IMR-90 (cell line): ENCODE results near the gene ACOT12. TPM values are rescaled to one million over a fixed set of nuclear protein-coding genes. Genes with fewer than 3 reads are reported as not detected.

Source experiments
- ATAC-seq: fragments of 200-7000 bp; cut with Tn5 transposase; 2 replicates; pipeline ENCODE4 v1.9.1; 2020; ENCODE audit warnings: low read depth, mild to moderate bottlenecking, moderate library complexity
- BruUV-seq: library from RNA; stranded (reverse); fragments of 400-500 nt; replicated peaks from 2 replicates; lab custom pipeline; 2021; lab: Mats Ljungman, UMichigan
- CTCF ChIA-PET: fragments of 300-600 bp; formaldehyde crosslinking; extraction: SDS; loops from one replicate; lab custom pipeline; 2021; ENCODE audit warnings: antibody characterized with exemption; lab: Yijun Ruan, JAX
- POLR2A ChIA-PET: fragments of 300-600 bp; sonication (Branson Sonifier 250); formaldehyde crosslinking; loops from one replicate; lab custom pipeline; 2022; ENCODE audit warnings: antibody characterized with exemption; ENCODE audit not compliant: unreplicated experiment; lab: Charles Lee
- DNase-seq: peaks from one replicate; pipeline ENCODE4 v3.0.0; 2013
- H2AFZ ChIP-seq: replicated peaks from 2 replicates; pipeline ENCODE3; 2013; ENCODE audit warnings: low read length, mild to moderate bottlenecking; ENCODE audit not compliant: poor library complexity
- H2AK5ac ChIP-seq: 2 replicates; pipeline ENCODE4 v1.6.1; 2013; ENCODE audit warnings: low read depth, low read length, inconsistent platforms
- H2AK9ac ChIP-seq: replicated peaks from 2 replicates; pipeline ENCODE3; 2013; ENCODE audit warnings: mild to moderate bottlenecking, low read depth, low read length, moderate library complexity; ENCODE audit not compliant: poor library complexity
- H2BK120ac ChIP-seq: 2 replicates; pipeline ENCODE4 v1.6.1; 2013; ENCODE audit warnings: low read depth, low read length, inconsistent platforms
- H2BK15ac ChIP-seq: 3 replicates; pipeline ENCODE4 v1.6.1; 2013; ENCODE audit warnings: low read depth, low read length, inconsistent platforms
- H2BK20ac ChIP-seq: 2 replicates; pipeline ENCODE4 v1.6.1; 2013; ENCODE audit warnings: low read depth, mild to moderate bottlenecking, inconsistent platforms, low read length, moderate library complexity
- H2BK5ac ChIP-seq: 2 replicates; pipeline ENCODE4 v1.6.1; 2013; ENCODE audit warnings: mild to moderate bottlenecking, low read depth, low read length, inconsistent platforms; ENCODE audit not compliant: poor library complexity, severe bottlenecking
- H3K14ac ChIP-seq: replicated peaks from 2 replicates; pipeline ENCODE4 v1.6.1; 2013; ENCODE audit warnings: low read depth, low read length, inconsistent platforms
- H3K18ac ChIP-seq: 2 replicates; pipeline ENCODE4 v1.6.1; 2013; ENCODE audit warnings: low read depth, low read length, control low read depth
- H3K23ac ChIP-seq: 2 replicates; pipeline ENCODE4 v1.6.1; 2013; ENCODE audit warnings: low read depth, low read length, inconsistent platforms
- H3K27ac ChIP-seq: 2 replicates; pipeline ENCODE4 v1.5.1; 2013; ENCODE audit warnings: mild to moderate bottlenecking, control low read depth, low read length; ENCODE audit not compliant: insufficient read depth
- H3K27me3 ChIP-seq: 2 replicates; pipeline ENCODE4 v1.6.1; 2013; ENCODE audit warnings: low read length; ENCODE audit not compliant: control insufficient read depth, insufficient read depth
- H3K36me3 ChIP-seq: 2 replicates; pipeline ENCODE4 v1.6.1; 2013; ENCODE audit warnings: low read length, mixed read lengths; ENCODE audit not compliant: control insufficient read depth, insufficient read depth
- H3K4ac ChIP-seq: 2 replicates; pipeline ENCODE4 v1.6.1; 2013; ENCODE audit warnings: low read depth, low read length, inconsistent platforms
- H3K4me1 ChIP-seq: 2 replicates; pipeline ENCODE4 v1.6.1; 2013; ENCODE audit warnings: low read length, mixed read lengths; ENCODE audit not compliant: control insufficient read depth, insufficient read depth
- H3K4me2 ChIP-seq: 2 replicates; pipeline ENCODE4 v1.6.1; 2013; ENCODE audit warnings: low read depth, mild to moderate bottlenecking, control low read depth, low read length, moderate library complexity
- H3K4me3 ChIP-seq: 2 replicates; pipeline ENCODE4 v1.5.1; 2013; ENCODE audit warnings: low read depth, mild to moderate bottlenecking, control low read depth, low read length, moderate library complexity; ENCODE audit not compliant: insufficient read depth
- H3K56ac ChIP-seq: 2 replicates; pipeline ENCODE4 v1.6.1; 2013; ENCODE audit warnings: low read length, inconsistent platforms; ENCODE audit not compliant: insufficient read depth; ENCODE audit errors: extremely low read depth
- H3K79me1 ChIP-seq, 2 experiments: 2 replicates each; pipeline ENCODE4 v1.6.1; 2013; ENCODE audit warnings: low read length in 2 of 2, inconsistent platforms in 1 of 2, low read depth in 1 of 2
- H3K9ac ChIP-seq: 2 replicates; pipeline ENCODE4 v1.6.1; 2013; ENCODE audit warnings: low read depth, low read length, control low read depth
- H3K9me1 ChIP-seq: 2 replicates; pipeline ENCODE4 v1.6.1; 2013; ENCODE audit warnings: low read length, inconsistent platforms; ENCODE audit not compliant: insufficient read depth
- H3K9me3 ChIP-seq: 2 replicates; pipeline ENCODE4 v1.6.1; 2013; ENCODE audit warnings: low read length; ENCODE audit not compliant: control insufficient read depth, insufficient read depth
- H4K20me1 ChIP-seq: 2 replicates; pipeline ENCODE4 v1.6.1; 2013; ENCODE audit warnings: low read length, inconsistent platforms; ENCODE audit not compliant: insufficient read depth
- H4K5ac ChIP-seq: 2 replicates; pipeline ENCODE4 v1.6.1; 2013; ENCODE audit warnings: mild to moderate bottlenecking, low read depth, low read length, control low read depth
- H4K8ac ChIP-seq, 2 experiments: 2 replicates each; pipeline ENCODE4 v1.6.1; 2013; ENCODE audit warnings: low read depth in 2 of 2, low read length in 2 of 2, control low read depth in 1 of 2, inconsistent platforms in 1 of 2
- H4K91ac ChIP-seq: 2 replicates; pipeline ENCODE4 v1.6.1; 2013; ENCODE audit warnings: low read depth, low read length, inconsistent platforms; ENCODE audit not compliant: insufficient read depth
- BHLHE40 ChIP-seq: fragments of 150-350 bp; IDR thresholded peaks from 2 replicates; pipeline ENCODE4 v1.6.1; 2016; ENCODE audit warnings: mild to moderate bottlenecking, low read depth, low read length
- CEBPB ChIP-seq: IDR thresholded peaks from 2 replicates; pipeline ENCODE4 v1.6.1; 2012; ENCODE audit warnings: low read depth, low read length, improper control_type of control experiment
- CHD1 ChIP-seq: IDR thresholded peaks from 2 replicates; pipeline ENCODE4 v1.6.1; 2012; ENCODE audit warnings: low read depth, low read length, improper control_type of control experiment
- CTCF ChIP-seq: conservative IDR thresholded peaks from 2 replicates; pipeline ENCODE4 v1.5.1; 2012; ENCODE audit warnings: mild to moderate bottlenecking, low read depth, low read length, improper control_type of control experiment
- ELK1 ChIP-seq: fragments of 150-350 bp; IDR thresholded peaks from 2 replicates; pipeline ENCODE4 v1.6.1; 2016; ENCODE audit warnings: low read depth, mild to moderate bottlenecking, low read length, moderate library complexity, borderline replicate concordance
- FOS ChIP-seq: fragments of 150-350 bp; IDR thresholded peaks from 2 replicates; pipeline ENCODE4 v1.6.1; 2016; ENCODE audit warnings: low read depth, low read length
- MAFK ChIP-seq: IDR thresholded peaks from 2 replicates; pipeline ENCODE4 v1.6.1; 2012; ENCODE audit warnings: low read depth, low read length, improper control_type of control experiment
- MAZ ChIP-seq: IDR thresholded peaks from 2 replicates; pipeline ENCODE4 v1.6.1; 2012; ENCODE audit warnings: low read depth, mild to moderate bottlenecking, low read length, improper control_type of control experiment, moderate library complexity, borderline replicate concordance
- MXI1 ChIP-seq: IDR thresholded peaks from 2 replicates; pipeline ENCODE4 v1.6.1; 2012; ENCODE audit warnings: low read depth, mild to moderate bottlenecking, low read length, moderate library complexity, borderline replicate concordance
- NFE2L2 ChIP-seq: fragments of 150-350 bp; IDR thresholded peaks from 2 replicates; pipeline ENCODE4 v1.6.1; 2016; ENCODE audit warnings: low read depth, mild to moderate bottlenecking, low read length
- POLR2A ChIP-seq: IDR thresholded peaks from 2 replicates; pipeline ENCODE4 v1.6.1; 2012; ENCODE audit warnings: mild to moderate bottlenecking, low read depth, low read length
- RAD21 ChIP-seq: IDR thresholded peaks from 2 replicates; pipeline ENCODE4 v1.6.1; 2012; ENCODE audit warnings: low read length, improper control_type of control experiment
- RCOR1 ChIP-seq: IDR thresholded peaks from 2 replicates; pipeline ENCODE4 v1.6.1; 2012; ENCODE audit warnings: mild to moderate bottlenecking, low read length, improper control_type of control experiment; ENCODE audit not compliant: insufficient replicate concordance
- RFX5 ChIP-seq: IDR thresholded peaks from 2 replicates; pipeline ENCODE4 v1.8.0; 2012; ENCODE audit warnings: low read depth, mild to moderate bottlenecking, low read length, moderate library complexity
- SMC3 ChIP-seq: fragments of 150-350 bp; IDR thresholded peaks from 2 replicates; pipeline ENCODE4 v1.6.1; 2016; ENCODE audit warnings: low read depth, mild to moderate bottlenecking, antibody characterized with exemption, low read length, moderate library complexity
- USF2 ChIP-seq: fragments of 150-350 bp; IDR thresholded peaks from 2 replicates; pipeline ENCODE4 v1.6.1; 2017; ENCODE audit warnings: mild to moderate bottlenecking, antibody characterized with exemption, low read length, low read depth
- WGBS, 2 experiments: methylation state at CpG; one replicate each; pipeline versions ENCODE4 v1.1.5 to v1.1.7; 2013; ENCODE audit warnings: missing lambda C conversion rate in 2 of 2; ENCODE audit not compliant: insufficient read length in 1 of 2; ENCODE audit errors: extremely low coverage in 2 of 2; 5-methylcytosine and 5-hydroxymethylcytosine counted together
- dilution Hi-C: fragments of 300-500 bp; cut with HindIII; formaldehyde crosslinking; loops from one replicate; pipeline ENCODE4 v1.14.3; 2018; ENCODE audit warnings: low sequenced_read_pairs; ENCODE audit not compliant: unreplicated experiment
- in situ Hi-C: fragments of 300-500 bp; cut with MboI; formaldehyde crosslinking; loops from 3 replicates; pipeline ENCODE4 v1.14.3; 2019; ENCODE audit warnings: low sequenced_read_pairs, inconsistent platforms, mixed read lengths
- intact Hi-C: fragments of 100-400 bp; cut with micrococcal nuclease; formaldehyde crosslinking; loops from 2 replicates; pipeline ENCODE4 v1.10.0; 2022
- polyA plus RNA-seq, 3 experiments: library from polyadenylated mRNA; depleted of rRNA; stranded (reverse); fragments of >200 nt; gene quantifications; 2 replicates each; pipeline ENCODE4 v1.2.3, GENCODE V29; 2012; ENCODE audit warnings: low replicate concordance in 1 of 3
- total RNA-seq: library from RNA; depleted of rRNA; stranded (reverse); fragments of >200 nt; gene quantifications from 2 replicates; pipeline ENCODE4 v1.2.3, GENCODE V29; 2012

Gene ACOT12
- total and polyA plus RNA-seq, 2 of the 4 experiments (the other 2 are of a cell fraction) = not detected

GRCh38 chr5:81288021-81288433 lies 105.9 kb downstream of the ACOT12 start:
- in situ Hi-C loops (no loop called here), dilution Hi-C loops (no loop called here), intact Hi-C loops (no loop called here)
- no peak overlapping the region for H2AK5ac ChIP-seq
- peaks cover 13% of the 10 kb centered on the region; the same call in 1 of the 2 replicates for H4K20me1 ChIP-seq
- H2BK15ac ChIP-seq = no peak overlapping the region
- no peak overlapping the region for H3K4ac ChIP-seq
- no peak overlapping the region for H3K9ac ChIP-seq
- no peak overlapping the region for H3K56ac ChIP-seq
- no peak overlapping the region for H2BK20ac ChIP-seq
- POLR2A ChIA-PET = no interaction called here
- H2AK9ac ChIP-seq = no peak overlapping the region
- no peak overlapping the region for H2BK120ac ChIP-seq
- no peaks in the 10 kb centered on the region for H3K36me3 ChIP-seq
- H2AFZ ChIP-seq = no peak overlapping the region
- H2BK5ac ChIP-seq = no peak overlapping the region
- no peak overlapping the region for H3K14ac ChIP-seq
- H3K9me1 ChIP-seq = peaks cover 9% of the 10 kb centered on the region; the same call in 1 of the 2 replicates
- no peak overlapping the region for H3K18ac ChIP-seq
- no peak for TF ChIP-seq RAD21
- TF ChIP-seq FOS = no peak
- TF ChIP-seq MXI1 = no peak
- TF ChIP-seq CTCF = no peak
- no peak for TF ChIP-seq CHD1
- no peak for TF ChIP-seq NFE2L2
- TF ChIP-seq RFX5 = no peak
- no peak for TF ChIP-seq POLR2A
- no peak for TF ChIP-seq USF2
- no peak for TF ChIP-seq CEBPB
- TF ChIP-seq SMC3 = no peak
- TF ChIP-seq BHLHE40 = no peak
- no peak for TF ChIP-seq MAZ
- no peak for TF ChIP-seq ELK1
- TF ChIP-seq MAFK = no peak
- TF ChIP-seq RCOR1 = no peak
- H3K4me3 ChIP-seq = no peak overlapping the region
- H3K27ac ChIP-seq = no peak overlapping the region
- no TSS peak for BruUV-seq
- H4K8ac ChIP-seq = no peak overlapping the region
- H3K23ac ChIP-seq = no peak overlapping the region
- no peaks in the 10 kb centered on the region for H3K27me3 ChIP-seq
- 83% methylated on average over 1 of the region's 4 CpGs; no CpG with 5 or more reads in 1 of the 2 experiments for WGBS, 2 experiments
- H3K4me1 ChIP-seq = no peaks in the 10 kb centered on the region; the same call in 1 of the 2 replicates
- peaks cover 4% of the 10 kb centered on the region; the same call in 1 of the 2 replicates for H3K9me3 ChIP-seq
- CTCF ChIA-PET = interaction anchor here (0.6 to 1.6 kb wide), 2 partner anchors 19 to 225 kb away, joined by 4 to 5 read pairs; no protein-coding TSS in a partner anchor
- H4K5ac ChIP-seq = no peak overlapping the region
- no peak overlapping the region for H4K91ac ChIP-seq
- ATAC-seq (no peak), DNase-seq (no peak)
- peaks cover 20 to 46% of the 10 kb centered on the region in 2 experiments for H3K79me1 ChIP-seq
- H3K4me2 ChIP-seq = no peak overlapping the region
